ENCODE data around the gene TBCD. TPM values are rescaled to one million over a fixed set of nuclear protein-coding genes. Genes with fewer than 3 reads are reported as not detected.

TBCD gene
- total RNA-seq, 1 experiment from 2014 or later: 29.6 TPM

DNA sequence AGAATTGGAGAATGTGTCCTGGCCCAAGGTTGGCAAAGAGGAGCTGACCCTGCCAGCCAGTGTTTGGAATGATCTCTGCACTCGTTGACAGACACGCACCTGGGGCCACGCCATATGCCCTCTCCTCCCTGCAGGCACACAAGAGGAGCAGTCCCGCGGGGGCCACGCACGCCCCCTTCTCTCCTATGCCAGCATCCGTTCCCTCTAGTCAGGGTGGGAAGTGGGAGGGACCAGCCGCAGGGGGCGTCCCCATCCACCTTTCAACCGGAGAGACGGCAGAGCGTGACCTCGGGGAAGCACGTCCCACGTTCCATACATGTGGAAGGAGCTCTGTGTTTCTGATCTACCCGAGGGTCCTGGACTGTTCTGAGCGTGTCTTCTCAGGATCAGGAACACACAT is 174.9 kb downstream of the TBCD start:
- Histone ChIP-seq H2AFZ (ENCODE audit: low read length) (no peak overlapping the region), H3K27ac (ENCODE audit: low read length) (no peak overlapping the region), H3K4me1 (ENCODE audit: insufficient read depth, low read length) (peaks cover 6% of the 10 kb centered on the region; the same call in 1 of the 2 replicates), H3K4me3 (ENCODE audit: low read length) (no peak overlapping the region), H4K20me1 (ENCODE audit: low read length) (no peaks in the 10 kb centered on the region), H3K9me2 (replicated peaks; ENCODE audit: low read length) (no peaks in the 10 kb centered on the region), H3K9me3 (ENCODE audit: low read length) (no peaks in the 10 kb centered on the region), H3K79me2 (ENCODE audit: low read length) (no peaks in the 10 kb centered on the region), H3K27me3 (ENCODE audit: low read length) (no peaks in the 10 kb centered on the region), H3F3A (ENCODE audit: low read length, unreplicated experiment) (no peaks in the 10 kb centered on the region), H3K36me3 (ENCODE audit: low read depth, low read length) (peaks cover 6% of the 10 kb centered on the region; the same call in 1 of the 2 replicates), H3K4me2 (ENCODE audit: low read length) (no peak overlapping the region), H3K9ac (ENCODE audit: low read length) (no peak overlapping the region)
- ChIA-PET POLR2A (ENCODE audit: unreplicated experiment) (no interaction called here), CTCF (no interaction called here)
- intact Hi-C loops (cut with micrococcal nuclease): no loop called here
- BruUV-seq (replicated peaks): no TSS peak
- ATAC-seq (no peak), DNase-seq (no peak)
- TF ChIP-seq EZH2 (IDR thresholded peaks at IDR 0.05; ENCODE audit: low read length, unreplicated experiment): no peak

DNA sequence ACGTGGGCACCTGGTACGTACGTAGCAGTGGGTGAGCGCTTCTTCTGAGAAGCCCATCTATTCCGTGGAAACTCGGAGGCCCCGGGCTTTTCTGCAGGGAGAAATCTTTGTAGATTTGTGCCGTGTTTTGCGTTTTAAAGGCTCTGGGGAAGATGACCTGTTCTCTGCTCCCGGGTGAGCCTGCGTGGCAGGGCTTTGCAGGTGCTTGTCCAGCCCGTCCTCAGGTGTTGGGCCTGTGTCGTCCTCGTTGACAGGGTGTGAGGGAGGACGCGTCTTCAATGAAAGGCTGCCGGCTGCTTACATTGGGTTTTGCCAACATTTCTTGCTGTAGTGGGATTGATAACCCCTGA is 175.4 kb downstream of the TBCD start:
- Histone ChIP-seq H3K9me3 (ENCODE audit: low read length) (no peaks in the 10 kb centered on the region), H3K36me3 (ENCODE audit: low read depth, low read length) (peaks cover 6% of the 10 kb centered on the region; the same call in 1 of the 2 replicates), H3K9me2 (replicated peaks; ENCODE audit: low read length) (no peaks in the 10 kb centered on the region), H3K4me2 (ENCODE audit: low read length) (no peak overlapping the region), H3K79me2 (ENCODE audit: low read length) (no peaks in the 10 kb centered on the region), H3K4me3 (ENCODE audit: low read length) (no peak overlapping the region), H3F3A (ENCODE audit: low read length, unreplicated experiment) (no peaks in the 10 kb centered on the region), H3K27ac (ENCODE audit: low read length) (no peak overlapping the region), H4K20me1 (ENCODE audit: low read length) (no peaks in the 10 kb centered on the region), H3K4me1 (ENCODE audit: insufficient read depth, low read length) (peaks cover 12% of the 10 kb centered on the region), H3K27me3 (ENCODE audit: low read length) (no peaks in the 10 kb centered on the region), H2AFZ (ENCODE audit: low read length) (no peak overlapping the region), H3K9ac (ENCODE audit: low read length) (no peak overlapping the region)
- intact Hi-C loops (cut with micrococcal nuclease): no loop called here
- no peak for TF ChIP-seq EZH2 (IDR thresholded peaks at IDR 0.05; ENCODE audit: low read length, unreplicated experiment)
- TF ChIP-seq, protein P1, sequence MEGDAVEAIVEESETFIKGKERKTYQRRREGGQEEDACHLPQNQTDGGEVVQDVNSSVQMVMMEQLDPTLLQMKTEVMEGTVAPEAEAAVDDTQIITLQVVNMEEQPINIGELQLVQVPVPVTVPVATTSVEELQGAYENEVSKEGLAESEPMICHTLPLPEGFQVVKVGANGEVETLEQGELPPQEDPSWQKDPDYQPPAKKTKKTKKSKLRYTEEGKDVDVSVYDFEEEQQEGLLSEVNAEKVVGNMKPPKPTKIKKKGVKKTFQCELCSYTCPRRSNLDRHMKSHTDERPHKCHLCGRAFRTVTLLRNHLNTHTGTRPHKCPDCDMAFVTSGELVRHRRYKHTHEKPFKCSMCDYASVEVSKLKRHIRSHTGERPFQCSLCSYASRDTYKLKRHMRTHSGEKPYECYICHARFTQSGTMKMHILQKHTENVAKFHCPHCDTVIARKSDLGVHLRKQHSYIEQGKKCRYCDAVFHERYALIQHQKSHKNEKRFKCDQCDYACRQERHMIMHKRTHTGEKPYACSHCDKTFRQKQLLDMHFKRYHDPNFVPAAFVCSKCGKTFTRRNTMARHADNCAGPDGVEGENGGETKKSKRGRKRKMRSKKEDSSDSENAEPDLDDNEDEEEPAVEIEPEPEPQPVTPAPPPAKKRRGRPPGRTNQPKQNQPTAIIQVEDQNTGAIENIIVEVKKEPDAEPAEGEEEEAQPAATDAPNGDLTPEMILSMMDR (conservative IDR thresholded peaks at IDR 0.05; ENCODE audit: low read depth, low read length): no peak
- TF ChIP-seq EZH2phosphoT487 (IDR thresholded peaks at IDR 0.05; ENCODE audit: borderline replicate concordance, low read length): no peak
- DNase-seq (no peak), ATAC-seq (no peak)
- BruUV-seq (replicated peaks): no TSS peak
- ChIA-PET CTCF (no interaction called here), POLR2A (ENCODE audit: unreplicated experiment) (no interaction called here)

DNA sequence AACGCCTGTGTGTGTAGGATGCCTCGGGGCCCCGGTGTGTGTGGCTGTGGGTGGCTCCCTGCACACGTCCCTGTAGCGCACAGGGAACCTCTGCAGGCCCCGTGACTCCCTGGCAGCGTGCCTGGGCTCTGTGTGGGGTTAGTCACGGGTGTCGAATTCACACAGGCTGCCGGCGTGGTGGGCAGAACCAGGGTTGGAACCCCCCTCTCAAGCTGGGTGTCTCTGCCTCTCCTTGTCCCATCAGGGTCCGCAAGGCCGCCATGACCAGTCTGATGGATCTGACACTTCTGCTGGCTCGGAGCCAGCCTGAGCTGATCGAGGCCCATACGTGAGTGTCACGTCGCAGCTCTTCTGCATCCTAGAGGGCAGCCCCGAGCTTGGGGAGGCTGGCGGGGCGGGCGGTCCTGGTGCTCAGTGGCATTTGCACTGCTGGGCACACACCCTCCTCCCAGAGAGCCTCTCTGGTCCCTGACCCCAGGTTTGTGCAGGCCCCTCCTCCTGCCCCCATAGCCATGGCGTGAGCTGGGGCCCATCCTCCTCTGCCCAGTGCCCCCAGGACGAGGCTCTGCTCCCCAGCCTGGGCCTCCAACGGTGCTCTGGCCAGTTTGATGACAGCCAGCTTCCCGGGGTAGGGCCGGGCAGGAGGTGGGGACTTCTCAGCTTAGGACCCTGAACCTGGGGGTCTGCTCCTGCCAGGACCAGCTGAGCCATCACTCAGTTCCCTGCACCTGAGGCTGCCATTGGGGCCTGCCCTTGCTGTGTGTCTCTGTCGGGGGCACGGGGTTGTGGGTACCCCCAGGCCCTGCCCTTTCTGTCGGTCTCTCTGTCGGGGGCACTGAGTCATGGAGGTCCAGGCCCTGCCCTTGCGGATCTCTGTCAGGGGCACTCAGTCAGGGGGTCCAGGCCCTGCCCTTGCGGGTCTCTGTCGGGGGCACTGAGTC is 176.1 kb downstream of the TBCD start:
- no peak overlapping the region for H3K4me3 ChIP-seq (ENCODE audit: low read length)
- no peaks in the 10 kb centered on the region for H3K79me2 ChIP-seq (ENCODE audit: low read length)
- no peaks in the 10 kb centered on the region for H3F3A ChIP-seq (ENCODE audit: low read length, unreplicated experiment)
- no TSS peak for BruUV-seq (replicated peaks)
- no peaks in the 10 kb centered on the region for H3K9me2 ChIP-seq (replicated peaks; ENCODE audit: low read length)
- H3K9ac ChIP-seq (ENCODE audit: low read length): no peak overlapping the region
- no peaks in the 10 kb centered on the region for H4K20me1 ChIP-seq (ENCODE audit: low read length)
- H3K4me2 ChIP-seq (ENCODE audit: low read length): no peak overlapping the region
- ChIA-PET POLR2A (ENCODE audit: unreplicated experiment) (no interaction called here), CTCF (no interaction called here)
- H3K4me1 ChIP-seq (ENCODE audit: insufficient read depth, low read length): peaks cover 18% of the 10 kb centered on the region
- H3K9me3 ChIP-seq (ENCODE audit: low read length): no peaks in the 10 kb centered on the region
- peaks cover 6% of the 10 kb centered on the region; the same call in 1 of the 2 replicates for H3K36me3 ChIP-seq (ENCODE audit: low read depth, low read length)
- no peak overlapping the region for H3K27ac ChIP-seq (ENCODE audit: low read length)
- ATAC-seq (no peak), DNase-seq (no peak)
- H2AFZ ChIP-seq (ENCODE audit: low read length): no peak overlapping the region
- intact Hi-C loops (cut with micrococcal nuclease): no loop called here
- no peaks in the 10 kb centered on the region for H3K27me3 ChIP-seq (ENCODE audit: low read length)
- TF ChIP-seq, protein P1 (conservative IDR thresholded peaks at IDR 0.05; ENCODE audit: low read depth, low read length): no peak
- TF ChIP-seq EZH2phosphoT487 (IDR thresholded peaks at IDR 0.05; ENCODE audit: borderline replicate concordance, low read length): no peak
- TF ChIP-seq EZH2 (IDR thresholded peaks at IDR 0.05; ENCODE audit: low read length, unreplicated experiment): no peak
